NCI-H2029 (cell line): Measurements from ENCODE around the gene SLC5A12.

Experiments
- DNase-seq: peaks from one replicate; lab custom pipeline; 2025; lab: John Stamatoyannopoulos, UW

SLC5A12 gene

DNA sequence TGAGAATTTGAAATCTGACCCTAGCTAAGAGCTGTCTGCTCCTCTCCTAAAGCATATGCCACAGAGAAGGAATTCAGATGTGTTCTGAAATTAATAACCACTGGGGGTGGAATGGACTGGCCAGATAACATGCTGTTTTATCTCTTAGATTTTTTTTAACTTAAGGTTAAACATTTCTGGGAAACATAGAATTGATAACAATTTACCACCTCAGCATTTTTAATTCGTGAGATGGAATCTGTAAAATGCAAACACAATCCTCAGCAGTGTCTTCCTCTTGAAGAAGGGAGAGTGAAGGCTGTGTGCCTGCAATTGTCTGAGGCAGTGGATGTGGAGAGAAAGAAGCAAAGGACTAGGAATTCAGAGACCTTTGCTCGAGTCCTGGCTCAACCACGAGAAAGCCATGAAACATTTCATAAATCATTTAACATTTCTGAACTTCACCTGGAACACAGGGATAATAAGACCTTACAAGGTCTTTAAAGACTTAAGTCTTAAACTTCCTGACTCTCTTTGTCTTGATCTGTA is at the start of gene SLC5A12:
Gene SLC5A12, minus strand, starts transcription at position 113 of the 528 bp plus-strand sequence. CDS start 346 bp downstream, outside the sequence.
- DNase-seq = no peak

DNA sequence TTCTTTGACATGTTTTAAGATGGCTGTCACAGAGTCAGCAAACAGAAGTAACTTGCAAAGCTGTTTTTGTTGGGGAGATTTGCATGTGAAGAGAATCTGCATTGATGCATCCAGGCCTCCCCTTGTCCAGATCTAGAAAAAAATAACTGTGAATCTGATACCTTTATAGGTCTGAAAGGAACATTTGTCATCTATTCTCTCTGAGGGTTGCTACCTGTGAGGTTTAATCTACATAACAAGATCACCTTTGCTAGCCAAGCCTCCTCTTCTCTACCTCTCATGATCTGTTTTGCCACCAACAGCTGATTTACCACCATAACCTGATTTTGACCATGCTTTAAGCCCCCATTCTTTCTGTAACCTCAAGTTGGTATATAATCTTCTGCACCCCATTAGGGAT is 47.2 kb upstream of the SLC5A12 start:
- no peak for DNase-seq

- no peak for DNase-seq
Observed at GRCh38 chr11:26767060-26767459, 45.2 kb upstream of the SLC5A12 start.

DNA sequence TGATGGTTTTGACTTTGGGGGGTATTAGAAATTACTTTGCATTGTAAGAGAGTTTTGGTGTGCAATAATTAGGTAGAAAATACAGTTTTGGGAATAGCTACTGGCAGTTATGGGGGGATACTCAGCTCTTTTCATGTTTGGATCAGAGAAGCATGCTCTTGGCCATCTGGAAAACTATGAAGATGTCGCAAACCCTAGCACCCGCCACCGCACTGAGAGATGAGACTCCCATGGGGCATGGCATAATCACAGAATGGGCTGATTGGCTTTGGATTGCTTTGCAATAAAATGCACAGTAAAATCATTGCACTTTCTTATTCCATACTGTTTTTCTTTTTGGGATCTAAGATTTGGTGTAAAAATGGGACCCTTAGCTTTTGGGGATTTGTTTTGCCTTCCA is 43.5 kb upstream of the SLC5A12 start:
- no peak for DNase-seq

GRCh38 chr11:26764825-26765224 is 43.0 kb upstream of the SLC5A12 start:
- DNase-seq = no peak

GRCh38 chr11:26764315-26764714 is 42.5 kb upstream of the SLC5A12 start:
- DNase-seq = no peak

- DNase-seq = no peak
Observed at GRCh38 chr11:26762089-26762488, 40.2 kb upstream of the SLC5A12 start.

GRCh38 chr11:26761361-26761809 is 39.5 kb upstream of the SLC5A12 start:
- no peak for DNase-seq

DNA sequence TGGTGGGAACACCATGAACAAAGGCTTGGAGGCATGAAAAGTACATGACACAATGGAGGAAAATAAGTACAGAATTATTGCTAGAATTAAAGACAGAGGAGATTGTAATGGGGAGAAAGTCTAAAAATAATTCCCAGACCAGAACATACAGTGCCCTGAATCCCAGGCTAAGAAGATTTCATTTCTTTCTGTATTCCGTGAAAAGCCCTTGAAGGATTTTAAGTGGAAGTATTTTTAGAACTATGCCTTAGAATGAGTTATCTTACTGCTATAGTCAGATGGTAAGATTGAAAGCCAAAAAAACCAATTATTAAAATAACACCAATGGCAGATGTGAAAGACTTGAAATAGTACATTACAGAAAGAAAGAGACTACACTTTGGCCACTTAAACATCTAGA is 36.1 kb upstream of the SLC5A12 start:
- DNase-seq = no peak

DNA sequence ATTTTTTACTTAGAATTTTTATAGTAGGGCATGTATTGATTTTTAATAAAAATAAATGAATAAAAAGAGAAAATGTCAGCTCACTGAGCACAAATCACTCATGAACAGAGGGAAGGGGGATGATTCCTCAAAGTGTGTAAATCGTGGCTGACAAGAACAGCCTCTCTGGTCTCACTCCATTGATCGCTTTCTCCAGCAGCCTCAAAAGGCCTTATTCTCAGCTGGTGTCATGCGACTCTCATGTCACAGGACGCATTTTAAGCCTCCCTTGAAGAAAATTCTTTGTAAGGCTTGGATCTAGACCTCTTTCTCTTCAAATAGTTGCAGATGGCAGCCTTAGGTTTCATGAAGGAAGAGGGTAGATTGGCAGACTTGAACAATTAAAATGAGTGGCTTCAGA is 33.9 kb upstream of the SLC5A12 start:
- no peak for DNase-seq

DNA sequence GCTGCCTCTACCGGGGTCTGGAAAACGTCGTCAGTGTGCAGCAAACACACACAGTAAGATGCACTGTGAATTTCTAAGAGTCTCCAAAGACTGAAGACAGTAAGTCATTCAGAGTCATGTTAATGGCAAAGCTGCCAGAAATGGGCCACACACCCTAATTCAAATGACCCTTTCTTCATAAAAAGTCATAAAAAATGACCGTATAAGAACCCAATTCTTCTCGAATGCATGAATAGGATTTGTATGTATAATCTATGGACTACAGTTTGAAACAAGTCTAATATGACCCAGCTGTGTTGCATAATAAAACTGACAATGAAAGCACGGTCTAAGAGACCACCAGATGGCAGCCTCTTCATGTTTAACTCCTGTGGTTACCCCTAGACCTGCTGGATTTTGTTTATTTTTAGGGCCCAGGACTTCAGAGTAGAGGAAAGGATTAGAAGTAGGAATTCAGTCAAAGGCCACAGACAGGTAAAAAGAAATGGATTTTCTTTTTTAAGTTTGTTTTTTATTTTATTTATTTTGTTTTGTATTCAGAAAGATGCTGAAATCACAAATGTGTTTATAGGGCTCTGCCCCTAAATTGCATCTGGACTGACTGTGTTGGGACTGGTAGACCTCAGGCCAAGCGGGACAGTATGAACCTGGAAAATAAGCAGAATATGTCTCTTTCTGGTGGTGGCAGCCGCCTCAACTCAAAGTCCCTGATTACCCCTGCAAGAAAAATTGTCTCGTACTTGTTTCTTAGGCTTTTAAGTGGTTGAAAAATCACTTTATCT is 32.1 kb upstream of the SLC5A12 start:
- peak; percentile 8 for DNase-seq

GRCh38 chr11:26749927-26750326 is 28.1 kb upstream of the SLC5A12 start:
- DNase-seq = no peak

- no peak for DNase-seq
Observed at GRCh38 chr11:26743622-26744021, 21.8 kb upstream of the SLC5A12 start.

DNA sequence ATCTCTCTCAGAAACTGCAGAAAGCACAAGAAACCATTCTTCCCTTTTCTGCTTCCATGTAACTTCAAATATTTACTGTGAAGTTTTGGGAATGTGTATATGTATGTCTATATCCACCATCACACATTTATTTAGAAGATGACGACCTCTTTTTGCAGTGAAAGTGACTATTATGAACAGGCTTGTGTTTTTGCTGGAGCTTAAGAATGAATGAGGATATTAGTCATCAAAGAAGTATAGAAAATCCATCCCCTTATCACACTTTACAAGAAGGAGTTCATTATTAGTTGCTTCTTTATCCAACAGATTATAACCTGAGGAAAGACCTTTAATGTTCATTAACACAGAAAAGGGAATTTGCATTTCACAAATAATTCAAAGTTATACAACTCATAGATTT is 21.1 kb upstream of the SLC5A12 start:
- no peak for DNase-seq

- DNase-seq = no peak
Observed at GRCh38 chr11:26741036-26741435, 19.2 kb upstream of the SLC5A12 start.

DNA sequence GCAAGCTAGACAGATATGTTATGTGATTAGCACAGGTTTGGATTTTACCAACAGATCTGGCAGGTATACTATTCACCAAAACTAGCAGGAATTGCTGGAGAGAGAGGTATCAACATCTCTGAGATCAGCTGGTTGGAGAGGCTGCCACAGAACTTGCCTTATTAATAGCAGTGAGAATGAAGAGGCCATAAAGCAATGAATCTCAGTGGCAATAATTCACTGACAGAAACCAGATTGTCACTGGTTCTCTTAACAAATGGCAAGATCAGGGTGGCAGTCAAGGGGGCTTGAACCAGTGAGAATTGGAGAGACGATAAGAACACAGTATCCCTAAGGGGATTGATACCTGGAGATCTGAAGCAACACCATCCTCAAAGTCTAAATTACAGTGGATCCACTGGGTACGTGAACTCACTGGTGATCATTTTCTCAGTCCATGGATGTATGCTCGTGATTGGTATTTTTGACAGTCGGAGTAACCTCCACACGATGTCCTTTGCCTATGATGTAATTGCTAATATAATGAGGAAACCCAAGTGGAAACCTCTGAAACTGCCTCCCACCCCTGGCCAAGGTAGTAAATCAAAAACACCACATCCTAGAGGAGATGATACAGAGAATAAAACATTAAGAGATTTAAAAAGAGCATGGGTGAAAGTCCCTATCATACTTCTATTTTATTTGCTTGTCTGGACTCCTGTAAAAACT is 17.7 kb upstream of the SLC5A12 start:
- no peak for DNase-seq

DNA sequence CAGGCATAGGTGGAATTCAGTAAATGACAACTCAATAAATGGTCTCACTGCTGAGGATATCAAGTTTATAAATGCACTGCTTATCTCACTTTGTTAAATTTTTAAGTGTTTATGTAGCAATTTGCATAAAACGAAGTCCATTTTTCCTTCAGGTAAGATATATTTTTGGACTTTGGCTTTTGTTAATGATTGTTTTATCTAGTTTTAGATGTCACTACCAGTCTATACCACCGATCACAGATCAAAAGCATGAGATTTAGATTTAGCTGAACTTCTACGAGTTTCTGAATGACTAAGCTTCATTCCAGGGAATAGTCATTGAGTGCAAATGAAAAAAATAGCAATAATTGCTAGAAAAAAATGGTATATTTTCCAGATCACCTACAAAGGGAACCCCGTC is 12.8 kb upstream of the SLC5A12 start:
- DNase-seq = no peak

DNA sequence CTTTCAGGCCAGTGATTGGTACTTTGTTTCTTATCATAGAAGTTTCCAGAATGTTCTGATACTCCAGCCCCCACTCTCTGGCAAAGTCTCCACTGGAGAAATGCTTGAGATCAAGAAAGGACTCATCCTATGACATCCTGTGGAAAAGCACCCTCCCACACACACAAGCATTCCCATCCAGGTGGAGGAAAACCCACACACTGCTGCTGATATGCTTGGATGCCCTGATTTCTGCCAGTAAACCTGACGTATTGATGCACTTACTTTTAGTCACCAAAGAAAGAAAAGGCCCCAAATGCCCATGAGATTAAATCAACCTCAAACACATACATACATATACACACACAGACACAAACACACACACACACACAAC is 9.2 kb upstream of the SLC5A12 start:
- DNase-seq = no peak

DNA sequence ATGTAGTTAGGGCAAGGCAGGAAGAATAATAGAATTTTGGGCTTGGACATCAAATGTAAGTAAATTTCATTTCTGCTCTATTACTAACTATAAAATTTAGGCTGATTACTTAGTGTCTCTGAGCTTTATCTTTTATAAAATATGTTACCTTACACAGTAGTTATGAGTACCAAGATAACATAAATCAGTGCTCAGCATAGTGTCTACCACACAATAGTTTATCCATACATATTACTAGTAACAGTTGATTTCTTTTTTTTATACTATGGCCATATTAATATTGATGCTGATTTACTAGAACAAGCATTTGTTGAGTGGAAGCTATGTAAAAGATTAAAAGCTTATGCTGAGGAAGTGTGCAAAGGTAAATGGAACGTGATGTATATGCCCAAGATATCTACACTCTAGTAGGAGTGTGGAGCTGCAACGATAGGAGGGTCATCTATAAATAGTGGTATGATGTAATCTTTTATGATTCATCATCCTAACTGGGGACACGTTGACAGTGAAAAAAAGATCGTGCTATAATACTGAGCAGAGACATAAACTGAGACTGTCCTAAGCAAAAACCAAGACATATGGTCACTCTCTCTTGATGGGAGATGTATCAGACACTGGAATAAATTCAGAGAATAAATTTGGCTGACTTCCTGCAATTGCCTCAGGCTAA is 8.7 kb upstream of the SLC5A12 start:
- no peak for DNase-seq

GRCh38 chr11:26729284-26729683 is 7.4 kb upstream of the SLC5A12 start:
- no peak for DNase-seq

GRCh38 chr11:26726960-26727359 is 5.1 kb upstream of the SLC5A12 start:
- no peak for DNase-seq

DNA sequence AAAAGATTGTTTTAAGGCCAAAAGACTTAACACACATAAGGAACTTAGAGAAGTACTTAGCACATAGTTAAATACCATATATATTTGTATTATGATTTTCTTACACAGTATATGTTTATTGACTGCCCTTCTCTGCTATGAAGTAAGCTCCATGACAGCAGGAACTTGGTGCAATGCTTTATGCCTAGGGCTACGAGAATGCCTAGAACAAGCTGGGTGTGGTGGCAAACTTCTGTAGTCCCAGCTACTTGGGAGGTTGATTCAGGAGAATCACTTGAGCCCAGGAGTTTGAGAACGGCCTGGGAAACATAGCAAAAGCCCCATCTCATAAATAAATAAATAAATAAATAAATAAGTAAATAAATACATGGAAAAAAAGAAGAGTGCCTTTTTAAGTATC is 1.9 kb downstream of the SLC5A12 start:
- DNase-seq = no peak
